Neural progenitor cell (in vitro differentiated cells): Measurements from ENCODE around the gene LDLRAD2. TPM values are rescaled to one million over a fixed set of nuclear protein-coding genes. Genes with fewer than 3 reads are reported as not detected.

Experiments
- DNase-seq: peaks from one replicate; pipeline ENCODE4 v3.0.0-alpha.2; 2016; ENCODE audit warnings: low spot score
- H2AFZ ChIP-seq: fragments of 200-600 bp; sonication (generic); replicated peaks from 2 replicates; pipeline ENCODE4 v1.6.1; 2016; ENCODE audit warnings: antibody characterized with exemption
- H3F3A ChIP-seq: fragments of 200-600 bp; sonication (generic); 2 replicates; pipeline ENCODE4 v1.6.1; 2016; ENCODE audit warnings: antibody characterized with exemption, low read depth
- H3K27ac ChIP-seq: fragments of 200-600 bp; sonication (generic); 2 replicates; pipeline ENCODE4 v1.5.1; 2016; ENCODE audit warnings: mild to moderate bottlenecking
- H3K27me3 ChIP-seq: fragments of 200-600 bp; sonication (generic); 2 replicates; pipeline ENCODE4 v1.6.1; 2016; ENCODE audit warnings: mild to moderate bottlenecking, moderate library complexity
- H3K36me3 ChIP-seq: fragments of 200-600 bp; sonication (generic); 2 replicates; pipeline ENCODE4 v1.5.1; 2016
- H3K4me1 ChIP-seq: fragments of 200-600 bp; sonication (generic); 2 replicates; pipeline ENCODE4 v1.6.1; 2016; ENCODE audit warnings: mixed run types
- H3K4me2 ChIP-seq: fragments of 200-600 bp; sonication (generic); 2 replicates; pipeline ENCODE4 v1.6.1; 2016
- H3K4me3 ChIP-seq: fragments of 200-600 bp; sonication (generic); 2 replicates; pipeline ENCODE4 v1.5.1; 2016
- H3K79me2 ChIP-seq: fragments of 200-600 bp; sonication (generic); 2 replicates; pipeline ENCODE4 v1.6.1; 2016; ENCODE audit warnings: low read depth
- H3K9ac ChIP-seq: fragments of 200-600 bp; sonication (generic); 2 replicates; pipeline ENCODE4 v1.6.1; 2016
- H3K9me3 ChIP-seq: fragments of 200-600 bp; sonication (generic); 2 replicates; pipeline ENCODE4 v1.5.1; 2016; ENCODE audit warnings: low read depth
- H4K20me1 ChIP-seq: fragments of 200-600 bp; sonication (generic); 2 replicates; pipeline ENCODE4 v1.6.1; 2016; ENCODE audit warnings: low read depth
- H3K27ac Mint-ChIP-seq: 3 replicates; pipeline ENCODE4 v1.8.0; 2021; ENCODE audit warnings: mixed read lengths
- H3K27me3 Mint-ChIP-seq: 2 replicates; pipeline ENCODE4 v1.8.0; 2022; ENCODE audit warnings: low read depth, mild to moderate bottlenecking, inconsistent platforms, moderate library complexity, mixed read lengths; ENCODE audit not compliant: insufficient read depth
- H3K36me3 Mint-ChIP-seq: 3 replicates; pipeline ENCODE4 v1.8.0; 2021; ENCODE audit warnings: mixed read lengths
- H3K4me1 Mint-ChIP-seq: 3 replicates; pipeline ENCODE4 v1.8.0; 2021; ENCODE audit warnings: mixed read lengths
- H3K4me3 Mint-ChIP-seq: 3 replicates; pipeline ENCODE4 v1.8.0; 2021; ENCODE audit warnings: mild to moderate bottlenecking, moderate library complexity, mixed read lengths
- H3K9me3 Mint-ChIP-seq: 3 replicates; pipeline ENCODE4 v1.8.0; 2020; ENCODE audit warnings: mixed read lengths
- CTCF ChIP-seq: fragments of 200-600 bp; sonication (generic); IDR thresholded peaks from 2 replicates; pipeline ENCODE4 v1.5.1; 2017; ENCODE audit warnings: antibody characterized with exemption, mild to moderate bottlenecking
- EZH2 ChIP-seq: fragments of 200-600 bp; sonication (generic); IDR thresholded peaks from 2 replicates; pipeline ENCODE4 v1.6.1; 2017; ENCODE audit warnings: antibody characterized with exemption, mild to moderate bottlenecking, moderate library complexity
- EZH2phosphoT487 ChIP-seq: fragments of 200-600 bp; sonication (generic); IDR thresholded peaks from 2 replicates; pipeline ENCODE4 v1.6.1; 2017; ENCODE audit warnings: antibody characterized with exemption
- total RNA-seq: library from RNA; depleted of rRNA; stranded (reverse); fragments of >200 nt; gene quantifications from 2 replicates; pipeline ENCODE4 v1.2.3, GENCODE V29; 2015; ENCODE audit warnings: low replicate concordance

The LDLRAD2 gene
- total RNA-seq, 1 donor from 2014 or later, result 0.67 TPM

- peaks cover 10% of the 10 kb centered on the region for H3K9me3 Mint-ChIP-seq
- no peak overlapping the region for H3K4me3 ChIP-seq
- H3K4me3 Mint-ChIP-seq, result no peak overlapping the region
- H3F3A ChIP-seq, result no peaks in the 10 kb centered on the region
- H3K36me3 ChIP-seq, result peaks cover 6% of the 10 kb centered on the region
- H3K9me3 ChIP-seq, result no peaks in the 10 kb centered on the region
- no peak overlapping the region for H3K27ac Mint-ChIP-seq
- no peak overlapping the region for H3K9ac ChIP-seq
- H2AFZ ChIP-seq, result no peak overlapping the region
- H3K27ac ChIP-seq, result no peak overlapping the region
- no peaks in the 10 kb centered on the region for H3K4me1 ChIP-seq
- no peaks in the 10 kb centered on the region for H3K4me1 Mint-ChIP-seq
- no peaks in the 10 kb centered on the region for H3K79me2 ChIP-seq
- no peaks in the 10 kb centered on the region for H4K20me1 ChIP-seq
- TF ChIP-seq EZH2, result no peak
- no peak for TF ChIP-seq CTCF
- TF ChIP-seq EZH2phosphoT487, result no peak
- H3K27me3 ChIP-seq, result no peaks in the 10 kb centered on the region
- peaks cover 25% of the 10 kb centered on the region for H3K36me3 Mint-ChIP-seq
- DNase-seq, result no peak
- H3K4me2 ChIP-seq, result no peak overlapping the region
- H3K27me3 Mint-ChIP-seq, result peaks cover 7% of the 10 kb centered on the region
Measured at GRCh38 chr1:21836010-21836409, 23.9 kb downstream of the LDLRAD2 start.

- peaks cover 10% of the 10 kb centered on the region for H3K9me3 Mint-ChIP-seq
- no peaks in the 10 kb centered on the region for H3K27me3 ChIP-seq
- no peaks in the 10 kb centered on the region for H3K9me3 ChIP-seq
- H3K4me3 Mint-ChIP-seq, result no peak overlapping the region
- peaks cover 5% of the 10 kb centered on the region for H3K27me3 Mint-ChIP-seq
- H2AFZ ChIP-seq, result no peak overlapping the region
- H3K4me3 ChIP-seq, result no peak overlapping the region
- H3K27ac ChIP-seq, result no peak overlapping the region
- no peaks in the 10 kb centered on the region for H4K20me1 ChIP-seq
- no peak overlapping the region for H3K27ac Mint-ChIP-seq
- no peak for TF ChIP-seq EZH2phosphoT487
- no peak for TF ChIP-seq EZH2
- no peak for TF ChIP-seq CTCF
- no peak overlapping the region for H3K9ac ChIP-seq
- H3F3A ChIP-seq, result no peaks in the 10 kb centered on the region
- H3K79me2 ChIP-seq, result no peaks in the 10 kb centered on the region
- DNase-seq, result no peak
- peaks cover 25% of the 10 kb centered on the region for H3K36me3 Mint-ChIP-seq
- no peak overlapping the region for H3K4me2 ChIP-seq
- no peaks in the 10 kb centered on the region for H3K4me1 Mint-ChIP-seq
- no peaks in the 10 kb centered on the region for H3K4me1 ChIP-seq
- H3K36me3 ChIP-seq, result peaks cover 6% of the 10 kb centered on the region
Measured at GRCh38 chr1:21836729-21837128, 24.7 kb downstream of the LDLRAD2 start.

GRCh38 chr1:21837476-21837875, 25.4 kb downstream of the LDLRAD2 start:
- H3K9me3 Mint-ChIP-seq, result peaks cover 10% of the 10 kb centered on the region
- peaks cover 6% of the 10 kb centered on the region for H3K36me3 ChIP-seq
- no peak overlapping the region for H3K4me3 ChIP-seq
- H3K27ac ChIP-seq, result no peak overlapping the region
- peaks cover 25% of the 10 kb centered on the region for H3K36me3 Mint-ChIP-seq
- H3F3A ChIP-seq, result no peaks in the 10 kb centered on the region
- DNase-seq, result no peak
- H3K9ac ChIP-seq, result no peak overlapping the region
- no peak overlapping the region for H3K4me3 Mint-ChIP-seq
- H3K4me2 ChIP-seq, result no peak overlapping the region
- no peaks in the 10 kb centered on the region for H3K9me3 ChIP-seq
- H4K20me1 ChIP-seq, result no peaks in the 10 kb centered on the region
- peaks cover 2% of the 10 kb centered on the region for H3K27me3 Mint-ChIP-seq
- no peaks in the 10 kb centered on the region for H3K79me2 ChIP-seq
- no peak overlapping the region for H3K27ac Mint-ChIP-seq
- TF ChIP-seq EZH2phosphoT487, result no peak
- no peak for TF ChIP-seq CTCF
- no peak for TF ChIP-seq EZH2
- H2AFZ ChIP-seq, result no peak overlapping the region
- no peaks in the 10 kb centered on the region for H3K4me1 Mint-ChIP-seq
- no peaks in the 10 kb centered on the region for H3K4me1 ChIP-seq
- H3K27me3 ChIP-seq, result no peaks in the 10 kb centered on the region
